ENCODE data around the gene MAP4K2. TPM values are rescaled to one million over a fixed set of nuclear protein-coding genes. Genes with fewer than 3 reads are reported as not detected.

Gene MAP4K2
- total RNA-seq, 1 experiment from 2014 or later: 24.7 TPM

GRCh38 chr11:64809781-64810241 is 6.8 kb upstream of the MAP4K2 start:
- Mint-ChIP-seq H3K4me1 (peaks cover 6 to 7% of the 10 kb centered on the region in 2 experiments; a peak in 3 of 4 replicates), H3K4me3 (peak overlapping the region; percentile 92 to 96), H3K9me3 (no peaks in the 10 kb centered on the region; a peak in 1 of 5 replicates), H3K27ac (peak overlapping the region in 2 of 3 experiments; percentile 53 to 67; a peak in 3 of 7 replicates), H3K36me3 (ENCODE audit: insufficient read depth in 1 of 3, low read depth in 3 of 3) (peaks cover 6 to 37% (median 27%) of the 10 kb centered on the region in 3 experiments; a peak in 6 of 7 replicates), H3K27me3 (ENCODE audit: low read depth) (no peaks in the 10 kb centered on the region; the same call in 1 of the 2 replicates)
- no peak overlapping the region for H3K56ac ChIP-seq (ENCODE audit: insufficient read length, low read depth, low read length)
- H3K27me3 ChIP-seq (ENCODE audit: insufficient read depth, low read length): no peaks in the 10 kb centered on the region
- peaks cover 15% of the 10 kb centered on the region for H3K23me2 ChIP-seq (ENCODE audit: insufficient read length, low read depth, low read length, poor library complexity, severe bottlenecking)
- no CpG with 5 or more reads among the region's 44 CpGs for WGBS (ENCODE audit: extremely low coverage, insufficient read length, low lambda C conversion rate)
- no peak overlapping the region for H3T11ph ChIP-seq (ENCODE audit: low read length)
- no peak overlapping the region for H3K27ac ChIP-seq (ENCODE audit: insufficient read length, low read depth, low read length)
- no peak overlapping the region for H2BK15ac ChIP-seq (ENCODE audit: low read depth, low read length)
- no peak overlapping the region for H2AFZ ChIP-seq (ENCODE audit: low read length)
- H2BK120ac ChIP-seq (ENCODE audit: low read depth, low read length, poor library complexity, severe bottlenecking): no peak overlapping the region
- no peak overlapping the region for H2AK5ac ChIP-seq (ENCODE audit: insufficient read length, low read length)
- no peak overlapping the region for H3K23ac ChIP-seq (ENCODE audit: insufficient read length, low read depth, low read length)
- no peak overlapping the region for H3K4ac ChIP-seq (ENCODE audit: low read depth, low read length)
- H3K9ac ChIP-seq (ENCODE audit: extremely low read depth, insufficient read length, low read length): peak overlapping the region; percentile 50
- H3K79me1 ChIP-seq (ENCODE audit: insufficient read depth, low read depth, low read length, poor library complexity, severe bottlenecking): no peaks in the 10 kb centered on the region
- no peaks in the 10 kb centered on the region for H3K4me1 ChIP-seq (ENCODE audit: insufficient read depth, low read length)
- DNase-seq: peak; percentile 77
- no peak overlapping the region; the same call in 1 of the 2 replicates for H3K14ac ChIP-seq (ENCODE audit: insufficient read depth, low read length)
- no peak overlapping the region for H2BK20ac ChIP-seq (ENCODE audit: low read depth, low read length, poor library complexity, severe bottlenecking)
- H2BK12ac ChIP-seq (ENCODE audit: insufficient read length, low read depth, low read length): no peak overlapping the region
- TF ChIP-seq CTCF (conservative IDR thresholded peaks at IDR 0.05): no peak
- H4K8ac ChIP-seq (replicated peaks; ENCODE audit: insufficient read length, low read depth, low read length): no peak overlapping the region
- H3K4me2 ChIP-seq (ENCODE audit: insufficient read depth, insufficient read length, low read length): peak overlapping the region; percentile 35
- H4K91ac ChIP-seq (ENCODE audit: insufficient read length, low read depth, low read length): no peak overlapping the region
- H4K5ac ChIP-seq (ENCODE audit: insufficient read length, low read depth, low read length): no peak overlapping the region
- H4K20me1 ChIP-seq (ENCODE audit: control insufficient read depth, insufficient read depth, insufficient read length): no peaks in the 10 kb centered on the region
- no peaks in the 10 kb centered on the region for H3K79me2 ChIP-seq (ENCODE audit: insufficient read depth, low read length)
- no peak overlapping the region for H2BK5ac ChIP-seq (ENCODE audit: insufficient read length, low read length)
- no peak overlapping the region for H3K18ac ChIP-seq (ENCODE audit: insufficient read length, low read depth, low read length)
- no peaks in the 10 kb centered on the region for H3K9me3 ChIP-seq (ENCODE audit: control insufficient read depth, low read depth, low read length)

All from H9 (cell line).